Measurements from ENCODE around the gene C17orf78.

The C17orf78 gene

GRCh38 chr17:37432671-37433070 is 56.9 kb downstream of the C17orf78 start:
- TF ChIP-seq TAF1 (IDR thresholded peaks at IDR 0.05; ENCODE audit: borderline replicate concordance, insufficient read depth, low read length): no peak
- no peak for TF ChIP-seq SIN3A (IDR thresholded peaks at IDR 0.05; ENCODE audit: borderline replicate concordance, insufficient read depth, low read length)
- TF ChIP-seq POLR2AphosphoS5 (IDR thresholded peaks at IDR 0.05; ENCODE audit: low read depth, low read length): no peak
- TF ChIP-seq FOXP2 (optimal IDR thresholded peaks at IDR 0.05; ENCODE audit: borderline replicate concordance, extremely low read depth, extremely low read length, insufficient read depth): no peak
- no peak for TF ChIP-seq REST (IDR thresholded peaks at IDR 0.05; ENCODE audit: insufficient read depth in 1 of 2, low read depth in 2 of 2, low read length in 2 of 2)

- TF ChIP-seq SIN3A (IDR thresholded peaks at IDR 0.05; ENCODE audit: borderline replicate concordance, insufficient read depth, low read length) (no peak), TAF1 (IDR thresholded peaks at IDR 0.05; ENCODE audit: borderline replicate concordance, insufficient read depth, low read length) (no peak), FOXP2 (optimal IDR thresholded peaks at IDR 0.05; ENCODE audit: borderline replicate concordance, extremely low read depth, extremely low read length, insufficient read depth) (no peak), REST (IDR thresholded peaks at IDR 0.05; ENCODE audit: insufficient read depth in 1 of 2, low read depth in 2 of 2, low read length in 2 of 2) (no peak), POLR2AphosphoS5 (IDR thresholded peaks at IDR 0.05; ENCODE audit: low read depth, low read length) (no peak)
Observed at GRCh38 chr17:37438141-37438540, 62.4 kb downstream of the C17orf78 start.

- TF ChIP-seq POLR2AphosphoS5 (IDR thresholded peaks at IDR 0.05; ENCODE audit: low read depth, low read length) (no peak), TAF1 (IDR thresholded peaks at IDR 0.05; ENCODE audit: borderline replicate concordance, insufficient read depth, low read length) (no peak), FOXP2 (optimal IDR thresholded peaks at IDR 0.05; ENCODE audit: borderline replicate concordance, extremely low read depth, extremely low read length, insufficient read depth) (no peak), REST (IDR thresholded peaks at IDR 0.05; ENCODE audit: insufficient read depth in 1 of 2, low read depth in 2 of 2, low read length in 2 of 2) (no peak), SIN3A (IDR thresholded peaks at IDR 0.05; ENCODE audit: borderline replicate concordance, insufficient read depth, low read length) (no peak)
Observed at GRCh38 chr17:37440424-37440823, 64.6 kb downstream of the C17orf78 start.
